Measurements from ENCODE around the gene STAM. TPM values are rescaled to one million over a fixed set of nuclear protein-coding genes. Genes with fewer than 3 reads are reported as not detected.

Gene STAM
- total and polyA plus RNA-seq, 9 of the 15 experiments (the other 6 are each of a cell fraction or from before 2014, with no cell fraction given), result 13.8 to 33.5 (median 26.4) TPM

- peak; percentile 98 for TF ChIP-seq ARID3A (IDR thresholded peaks at IDR 0.05; ENCODE audit: borderline replicate concordance, low read depth, low read length)
- peak; percentile 96 for TF ChIP-seq HDAC2 (IDR thresholded peaks at IDR 0.05)
- TF ChIP-seq RFX7 (CRISPR knock-in tag; IDR thresholded peaks at IDR 0.05), result no peak
- TF ChIP-seq ZNF212 (CRISPR knock-in tag; IDR thresholded peaks at IDR 0.05), result no peak
- no peak for TF ChIP-seq MIER1 (IDR thresholded peaks at IDR 0.05; ENCODE audit: low read depth)
- peak; percentile 34; the same call in 1 of the 2 replicates for TF ChIP-seq LCOR (CRISPR knock-in tag; IDR thresholded peaks at IDR 0.05)
- TF ChIP-seq YBX1 (IDR thresholded peaks at IDR 0.05), result no peak
- TF ChIP-seq ZBTB26 (CRISPR knock-in tag; IDR thresholded peaks at IDR 0.05), result no peak
- TF ChIP-seq ATF1 (CRISPR knock-in tag; IDR thresholded peaks at IDR 0.05), result no peak
- peak; percentile 79 for TF ChIP-seq ATF1 (tag; IDR thresholded peaks at IDR 0.05)
- TF ChIP-seq NFYB (IDR thresholded peaks at IDR 0.05; ENCODE audit: extremely low read depth, insufficient read length), result no peak
- TF ChIP-seq SLC30A9 (CRISPR knock-in tag; IDR thresholded peaks at IDR 0.05), result no peak
- peak; percentile 80 for TF ChIP-seq ZNF584 (CRISPR knock-in tag; IDR thresholded peaks at IDR 0.05; ENCODE audit: low read depth)
- peak in 1 of 2 experiments; percentile 50; a peak in 1 of 4 replicates for TF ChIP-seq ETV6 (IDR thresholded peaks at IDR 0.05; ENCODE audit: borderline replicate concordance in 1 of 2, low read depth in 2 of 2, low read length in 1 of 2)
- no peak for TF ChIP-seq ETV6 (CRISPR knock-in tag; IDR thresholded peaks at IDR 0.05; ENCODE audit: borderline replicate concordance)
- TF ChIP-seq PHF8 (IDR thresholded peaks at IDR 0.05; ENCODE audit: borderline replicate concordance, low read length), result no peak
- peak; percentile 82 for TF ChIP-seq CTBP1 (IDR thresholded peaks at IDR 0.05; ENCODE audit: borderline replicate concordance)
- TF ChIP-seq SNAPC5 (CRISPR knock-in tag; IDR thresholded peaks at IDR 0.05), result no peak
- TF ChIP-seq NFE2 (IDR thresholded peaks at IDR 0.05; ENCODE audit: low read depth), result peak; percentile 87
- TF ChIP-seq ZBTB5 (IDR thresholded peaks at IDR 0.05), result no peak
- no peak for TF ChIP-seq BCL6 (CRISPR knock-in tag; IDR thresholded peaks at IDR 0.05)
- peak; percentile 96 for TF ChIP-seq HMGN3 (IDR thresholded peaks at IDR 0.05; ENCODE audit: borderline replicate concordance, extremely low read depth, insufficient read length, low read depth, low read length)
Observed at GRCh38 chr10:17662193-17663138, 18.5 kb downstream of the STAM start (continued).
